Measurements from ENCODE around the gene TLCD3A. TPM values are rescaled to one million over a fixed set of nuclear protein-coding genes. Genes with fewer than 3 reads are reported as not detected.

Gene TLCD3A
- total and polyA plus RNA-seq, 10 of the 15 experiments (the other 5 are each of a cell fraction or from before 2014, with no cell fraction given) = 2.9 to 29.7 (median 17.8) TPM

DNA sequence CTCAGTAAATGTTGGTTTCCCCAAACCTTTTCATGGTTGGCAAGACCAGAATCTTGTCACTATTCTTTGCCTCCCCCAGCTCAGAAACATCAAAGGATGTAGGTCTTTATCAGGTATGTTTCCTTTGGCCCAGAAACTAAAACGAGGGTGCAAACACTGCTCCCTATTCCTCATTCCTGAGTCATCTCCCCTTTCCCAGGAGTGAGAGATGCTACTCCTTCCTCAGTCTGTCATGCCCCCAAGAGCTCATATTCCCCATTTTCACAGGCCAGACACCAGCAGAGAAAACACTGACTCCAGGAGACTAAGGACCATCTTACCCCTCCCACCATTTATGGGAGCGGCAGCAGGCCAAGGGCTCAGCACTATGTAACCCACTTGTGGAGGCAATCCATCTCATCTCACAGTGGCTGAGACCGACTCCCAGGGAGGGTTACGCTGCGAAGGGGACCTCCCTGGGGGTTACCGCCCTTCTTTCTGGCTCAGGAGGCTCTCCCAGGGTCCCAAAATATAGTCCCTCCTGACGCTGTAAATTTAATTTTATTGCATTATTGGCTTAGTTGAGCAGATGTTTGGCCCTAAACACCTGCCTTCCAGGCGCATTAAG, 18.1 kb downstream of the TLCD3A start (continued):
- TF ChIP-seq GABPA (IDR thresholded peaks at IDR 0.05; ENCODE audit: low read depth) (no peak), PML (IDR thresholded peaks at IDR 0.05; ENCODE audit: low read length) (no peak), CBX3 (IDR thresholded peaks at IDR 0.05; ENCODE audit: borderline replicate concordance, low read depth) (no peak)
- TF ChIP-seq, protein P1, sequence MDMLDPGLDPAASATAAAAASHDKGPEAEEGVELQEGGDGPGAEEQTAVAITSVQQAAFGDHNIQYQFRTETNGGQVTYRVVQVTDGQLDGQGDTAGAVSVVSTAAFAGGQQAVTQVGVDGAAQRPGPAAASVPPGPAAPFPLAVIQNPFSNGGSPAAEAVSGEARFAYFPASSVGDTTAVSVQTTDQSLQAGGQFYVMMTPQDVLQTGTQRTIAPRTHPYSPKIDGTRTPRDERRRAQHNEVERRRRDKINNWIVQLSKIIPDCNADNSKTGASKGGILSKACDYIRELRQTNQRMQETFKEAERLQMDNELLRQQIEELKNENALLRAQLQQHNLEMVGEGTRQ (IDR thresholded peaks at IDR 0.05; ENCODE audit: borderline replicate concordance, low read depth, low read length) = no peak
- TF ChIP-seq, protein P2, sequence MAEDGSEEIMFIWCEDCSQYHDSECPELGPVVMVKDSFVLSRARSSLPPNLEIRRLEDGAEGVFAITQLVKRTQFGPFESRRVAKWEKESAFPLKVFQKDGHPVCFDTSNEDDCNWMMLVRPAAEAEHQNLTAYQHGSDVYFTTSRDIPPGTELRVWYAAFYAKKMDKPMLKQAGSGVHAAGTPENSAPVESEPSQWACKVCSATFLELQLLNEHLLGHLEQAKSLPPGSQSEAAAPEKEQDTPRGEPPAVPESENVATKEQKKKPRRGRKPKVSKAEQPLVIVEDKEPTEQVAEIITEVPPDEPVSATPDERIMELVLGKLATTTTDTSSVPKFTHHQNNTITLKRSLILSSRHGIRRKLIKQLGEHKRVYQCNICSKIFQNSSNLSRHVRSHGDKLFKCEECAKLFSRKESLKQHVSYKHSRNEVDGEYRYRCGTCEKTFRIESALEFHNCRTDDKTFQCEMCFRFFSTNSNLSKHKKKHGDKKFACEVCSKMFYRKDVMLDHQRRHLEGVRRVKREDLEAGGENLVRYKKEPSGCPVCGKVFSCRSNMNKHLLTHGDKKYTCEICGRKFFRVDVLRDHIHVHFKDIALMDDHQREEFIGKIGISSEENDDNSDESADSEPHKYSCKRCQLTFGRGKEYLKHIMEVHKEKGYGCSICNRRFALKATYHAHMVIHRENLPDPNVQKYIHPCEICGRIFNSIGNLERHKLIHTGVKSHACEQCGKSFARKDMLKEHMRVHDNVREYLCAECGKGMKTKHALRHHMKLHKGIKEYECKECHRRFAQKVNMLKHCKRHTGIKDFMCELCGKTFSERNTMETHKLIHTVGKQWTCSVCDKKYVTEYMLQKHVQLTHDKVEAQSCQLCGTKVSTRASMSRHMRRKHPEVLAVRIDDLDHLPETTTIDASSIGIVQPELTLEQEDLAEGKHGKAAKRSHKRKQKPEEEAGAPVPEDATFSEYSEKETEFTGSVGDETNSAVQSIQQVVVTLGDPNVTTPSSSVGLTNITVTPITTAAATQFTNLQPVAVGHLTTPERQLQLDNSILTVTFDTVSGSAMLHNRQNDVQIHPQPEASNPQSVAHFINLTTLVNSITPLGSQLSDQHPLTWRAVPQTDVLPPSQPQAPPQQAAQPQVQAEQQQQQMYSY (CRISPR knock-in tag; IDR thresholded peaks at IDR 0.05) = no peak
